NOMO-1 (cell line): Measurements from ENCODE around the gene LARP4B.
A peak's percentile ranks its signal among the peaks of the same experiment; 100 is the strongest.

Experiments used
- DNase-seq, 2 experiments: peaks; one replicate each; lab custom pipeline; 2025; ENCODE audit not compliant: unreplicated experiment in 2 of 2; lab: John Stamatoyannopoulos, UW

Gene LARP4B

DNA sequence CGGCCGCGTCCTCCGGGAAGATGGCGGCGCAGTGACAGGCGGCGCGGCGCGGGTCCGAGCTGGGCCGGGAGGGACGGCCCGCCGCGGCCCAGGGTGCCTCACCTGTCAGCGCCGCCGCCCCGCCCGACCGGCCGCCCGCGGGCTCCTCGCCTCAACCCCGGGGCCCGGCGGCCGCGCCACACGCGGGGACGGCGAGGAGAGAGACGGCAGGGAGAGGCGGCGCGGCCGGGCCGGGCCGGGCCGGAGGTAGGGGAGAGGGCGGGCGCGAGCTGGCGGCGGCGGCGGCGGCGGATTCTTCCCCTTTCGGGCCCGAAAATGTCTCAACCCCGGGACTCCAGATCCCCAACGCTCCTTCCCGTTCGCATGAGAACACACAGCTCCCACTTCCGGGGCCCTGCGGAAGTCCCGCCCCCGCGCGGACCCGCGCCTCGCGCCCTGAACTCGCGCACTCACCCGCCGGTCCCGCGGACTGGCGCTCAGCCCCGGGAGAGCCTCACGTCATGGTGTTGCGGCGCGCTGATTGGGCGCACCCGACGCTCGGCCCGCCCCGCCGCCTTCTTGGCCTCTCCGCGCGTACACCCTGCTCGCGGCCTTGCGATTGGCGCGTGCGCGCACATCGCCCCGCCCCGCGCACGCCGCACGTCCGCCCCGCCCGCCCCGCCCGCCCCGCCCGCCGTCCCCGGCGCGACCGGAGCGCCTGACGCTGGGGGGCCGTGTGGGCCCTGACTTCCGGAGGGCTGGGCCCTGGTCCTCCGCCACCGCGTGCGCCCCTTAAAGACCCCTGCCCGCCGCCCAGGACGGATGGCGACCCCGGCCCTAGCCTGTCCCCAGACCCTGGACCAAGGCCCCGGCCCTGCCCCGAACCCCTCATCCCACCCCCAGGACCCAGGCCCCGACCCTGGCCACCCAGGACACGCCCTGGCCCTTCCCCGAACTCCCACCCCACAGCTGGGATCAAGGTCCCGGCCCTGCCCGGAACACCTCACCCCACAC lies at the start of gene LARP4B:
LARP4B (minus strand) TSS at position 380 of the 993 bp plus-strand sequence. CDS start 45,984 bp downstream, outside the sequence.
- DNase-seq: peak; percentile 93 to 98

GRCh38 chr10:980468-981093 lies 49.1 kb upstream of the LARP4B start:
- no peak for DNase-seq

- no peak for DNase-seq
Measured at GRCh38 chr10:978826-979421, 47.4 kb upstream of the LARP4B start.

GRCh38 chr10:976316-976715 lies 44.8 kb upstream of the LARP4B start:
- DNase-seq: no peak

DNA sequence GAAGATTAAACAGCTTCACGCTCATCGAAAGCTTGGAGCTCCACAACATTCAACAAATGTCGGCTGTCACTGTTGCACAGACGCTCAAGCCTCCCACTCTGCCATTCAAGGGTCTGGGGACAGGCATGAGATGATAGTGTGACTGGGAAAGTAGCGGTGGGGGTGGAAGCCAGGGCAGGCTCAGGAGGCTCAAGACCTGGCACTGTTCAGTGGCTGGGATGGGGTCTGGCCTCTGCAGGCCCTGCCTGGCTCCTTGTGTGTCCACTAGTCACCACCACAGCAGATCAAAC lies 43.2 kb upstream of the LARP4B start:
- no peak for DNase-seq

DNA sequence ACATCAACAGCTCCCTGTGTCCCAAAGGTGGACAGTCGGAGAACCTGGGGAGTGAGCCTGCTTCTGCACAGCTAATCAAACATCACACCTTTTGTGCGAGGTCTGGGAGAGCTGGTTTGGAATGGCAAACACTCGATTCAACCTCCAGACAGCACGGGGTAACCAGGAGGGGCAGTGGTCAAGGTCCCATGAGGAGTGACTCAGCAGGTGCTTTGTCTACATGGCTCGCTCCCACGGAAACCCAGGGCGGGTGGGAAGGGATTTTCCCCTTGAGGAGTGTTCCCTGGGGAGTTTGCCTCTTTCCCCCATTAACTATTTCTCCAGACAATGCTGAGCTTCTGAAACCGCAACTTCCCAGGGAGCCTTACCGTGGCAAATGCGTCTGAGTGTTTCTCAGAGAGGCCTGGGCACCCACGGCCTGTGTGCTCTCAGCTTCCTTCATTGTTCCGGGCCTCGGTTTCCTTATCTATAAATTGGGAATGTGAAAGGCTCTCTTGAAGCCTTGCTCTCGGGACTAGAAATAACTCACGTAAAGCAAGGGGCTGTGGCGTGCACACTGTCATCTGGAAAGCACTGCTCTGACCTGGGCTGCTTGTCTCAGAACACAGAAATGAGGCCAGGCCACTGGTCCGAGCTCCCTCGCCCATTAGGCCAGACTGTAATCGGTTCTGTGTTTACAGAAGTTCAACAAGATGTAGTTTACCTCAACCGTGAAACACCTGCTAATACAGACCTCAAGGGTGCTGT lies 42.7 kb upstream of the LARP4B start:
- no peak for DNase-seq

- DNase-seq: no peak
Measured at GRCh38 chr10:972763-973162, 41.3 kb upstream of the LARP4B start.

- no peak for DNase-seq
Measured at GRCh38 chr10:971613-972012, 40.1 kb upstream of the LARP4B start.

GRCh38 chr10:971150-971542 lies 39.6 kb upstream of the LARP4B start:
- peak in 1 of 2 experiments; percentile 30 for DNase-seq

- no peak for DNase-seq
Measured at GRCh38 chr10:970311-971149, 39.0 kb upstream of the LARP4B start.

DNA sequence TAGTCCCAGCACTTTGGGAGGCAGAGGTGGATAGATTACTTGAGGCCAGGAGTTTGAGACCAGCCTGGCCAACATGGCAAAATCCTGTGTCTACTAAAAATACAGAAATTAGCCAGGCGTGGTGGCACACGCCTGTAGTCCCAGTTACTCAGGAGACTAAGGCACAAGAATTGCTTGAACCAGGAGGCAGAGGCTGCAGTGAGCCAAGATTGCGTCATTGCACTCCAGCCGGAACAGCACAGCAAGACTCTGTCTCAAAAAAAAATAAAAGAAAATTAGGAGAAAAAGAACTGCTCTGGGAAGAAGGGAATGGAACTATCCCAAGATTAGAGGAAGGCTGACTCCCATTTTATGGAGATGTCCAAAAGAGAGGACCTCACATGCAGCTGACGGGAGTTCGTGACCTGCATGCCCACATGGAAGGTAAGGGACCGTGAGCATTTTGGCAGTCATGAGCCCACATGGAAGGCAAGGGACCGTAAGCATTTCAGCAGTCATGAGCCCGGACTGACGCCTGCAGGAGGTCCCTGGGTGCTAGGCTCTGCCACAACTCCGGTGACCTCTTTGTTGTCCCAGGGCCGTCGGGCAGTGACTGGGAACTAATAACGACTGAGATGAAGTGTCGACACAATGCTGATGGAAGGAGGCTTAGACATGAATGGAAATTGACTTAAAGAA lies 38.1 kb upstream of the LARP4B start:
- DNase-seq: no peak

- DNase-seq: no peak
Measured at GRCh38 chr10:968546-969199, 37.2 kb upstream of the LARP4B start.

DNA sequence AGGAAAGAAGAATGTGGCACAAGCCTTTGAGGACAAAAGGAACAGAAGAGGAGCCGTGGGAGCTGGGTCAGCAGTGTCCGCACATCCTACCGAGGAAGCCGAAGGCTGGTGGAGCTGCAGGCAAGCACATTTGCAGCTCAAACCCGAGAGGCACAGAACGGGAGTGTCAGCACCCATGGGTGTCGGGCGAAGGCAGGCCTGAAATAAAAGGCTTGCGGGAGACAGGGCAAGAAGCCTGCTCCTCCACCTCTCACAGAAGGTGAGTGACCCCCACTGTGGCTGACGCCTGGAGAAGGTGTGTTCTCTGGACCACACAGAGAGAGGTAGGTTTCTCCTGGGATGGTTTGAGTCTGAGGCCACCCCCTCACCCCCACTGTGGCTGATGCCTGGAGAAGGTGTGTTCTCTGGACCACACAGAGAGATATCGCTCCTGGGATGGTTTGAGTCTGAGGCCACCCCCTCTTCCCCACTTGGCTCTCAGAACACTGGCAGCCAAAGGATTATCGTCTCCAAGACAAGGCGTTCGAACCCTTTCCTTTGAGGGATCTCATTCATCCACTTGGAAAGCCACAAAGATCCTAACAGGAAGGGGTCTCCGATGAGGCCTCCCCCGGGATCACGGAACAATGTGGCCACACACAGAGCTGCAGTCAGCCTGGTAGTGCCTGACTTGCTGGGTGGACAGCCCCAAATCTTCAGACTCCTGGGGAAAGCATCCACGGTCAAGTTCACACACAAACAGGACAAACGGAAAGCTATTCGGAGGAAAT lies 35.1 kb upstream of the LARP4B start:
- DNase-seq: no peak

DNA sequence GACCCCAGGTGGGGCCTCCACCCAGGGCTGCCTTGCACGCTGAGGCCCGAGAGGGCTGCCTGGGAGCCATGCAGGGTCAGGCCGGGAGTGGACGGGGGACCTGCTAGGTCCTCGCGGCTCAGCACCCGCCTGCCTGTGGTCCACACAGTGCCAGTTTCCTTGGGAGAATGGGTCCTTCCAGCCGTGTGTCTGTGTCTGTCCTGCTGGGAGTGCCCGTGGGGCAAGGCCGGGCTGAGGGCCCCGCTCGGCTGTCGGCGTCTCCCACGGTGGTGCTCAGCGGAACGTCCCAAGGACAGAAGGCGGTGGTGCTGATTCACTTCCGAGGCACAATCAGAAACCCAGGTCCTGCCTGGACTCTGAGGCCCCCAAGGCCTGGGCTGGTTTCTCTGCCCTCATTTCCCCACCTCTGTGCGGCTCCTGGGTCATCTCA lies 33.5 kb upstream of the LARP4B start:
- DNase-seq: no peak

DNA sequence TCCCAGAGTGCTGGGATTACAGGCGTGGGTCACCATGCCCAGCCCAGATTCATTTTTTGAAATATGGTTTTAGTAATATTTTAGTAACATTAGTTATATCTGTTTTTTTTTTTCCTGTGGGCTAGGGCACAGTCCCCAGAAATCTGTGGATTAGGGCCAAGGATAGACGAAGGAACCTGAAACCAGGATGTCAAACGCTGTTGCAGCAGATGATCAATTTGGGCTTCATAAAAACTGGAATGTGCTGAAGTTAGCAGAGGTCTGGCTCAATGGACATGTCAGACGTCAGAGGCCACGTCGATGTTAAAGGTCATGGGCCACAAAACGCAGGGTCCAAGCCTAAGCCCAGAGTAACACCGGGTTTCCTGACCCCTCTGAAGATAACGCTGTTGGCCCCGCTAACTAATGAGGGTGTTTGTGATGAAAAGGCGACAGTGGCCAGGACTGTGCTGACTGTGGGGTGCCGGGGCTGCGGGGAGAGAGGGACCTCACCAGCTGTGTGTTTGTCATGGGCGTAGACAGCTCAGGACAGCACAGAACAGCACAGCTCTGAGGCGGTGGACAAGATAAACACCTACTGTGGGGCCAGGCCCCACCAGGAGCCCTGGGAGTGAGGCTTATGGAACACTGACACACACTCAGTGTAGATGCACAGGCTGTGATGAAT lies 32.9 kb upstream of the LARP4B start:
- DNase-seq: no peak

DNA sequence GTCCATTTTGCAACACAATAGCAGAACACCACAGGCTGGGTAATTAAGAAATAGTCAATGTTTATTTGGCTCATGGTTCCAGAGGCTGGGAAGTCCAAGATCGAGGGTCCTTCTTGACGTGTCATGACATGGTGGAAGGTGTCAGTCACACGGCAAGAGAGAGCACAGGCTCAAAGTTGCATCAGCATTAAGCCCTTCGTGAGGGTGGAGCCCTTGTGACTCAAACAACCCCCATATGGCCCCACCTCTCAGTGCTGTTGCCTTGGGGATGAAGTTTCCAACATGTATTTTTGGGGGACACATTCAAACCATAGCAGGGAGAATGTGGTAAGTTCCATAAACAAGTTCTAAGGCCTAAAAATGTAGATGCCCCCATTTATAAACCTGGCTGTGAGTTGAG lies 32.1 kb upstream of the LARP4B start:
- DNase-seq: no peak

DNA sequence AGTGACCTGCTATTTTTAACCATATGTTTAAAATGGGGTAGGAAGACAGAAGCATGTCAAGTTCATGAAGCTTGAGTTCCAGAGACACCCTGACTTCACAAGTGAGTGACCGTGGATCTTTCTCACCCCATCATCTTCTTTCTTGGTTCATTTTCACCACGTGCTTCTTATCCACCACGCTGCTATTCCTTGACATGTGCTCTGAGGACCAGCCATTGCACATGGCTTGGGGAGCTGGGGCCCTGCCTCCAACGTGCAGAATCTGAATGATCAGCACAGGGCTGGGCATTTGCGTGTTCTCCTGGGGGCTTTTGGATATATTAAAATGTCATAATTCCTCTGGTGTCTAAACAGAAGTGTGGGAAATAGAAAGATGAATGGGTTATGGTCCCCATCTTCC lies 31.7 kb upstream of the LARP4B start:
- DNase-seq: no peak

DNA sequence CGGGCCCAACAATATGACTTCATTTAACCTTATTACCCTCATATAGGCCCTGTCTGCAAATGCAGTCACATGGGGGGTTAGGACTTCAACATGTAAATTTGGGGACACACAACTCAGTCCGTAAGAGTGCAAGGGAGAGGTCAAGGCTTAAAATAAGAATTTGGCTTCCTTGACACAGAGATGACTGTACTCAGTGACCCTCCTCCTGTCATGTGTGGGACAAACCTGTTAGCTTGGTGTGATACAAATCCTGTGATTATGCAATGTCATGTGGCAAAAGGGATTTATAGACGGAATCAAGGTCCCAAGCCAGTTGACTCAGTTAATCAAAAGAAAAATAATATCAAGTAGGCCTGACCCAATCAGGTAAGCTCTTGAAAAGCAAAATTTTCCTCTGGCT lies 30.8 kb upstream of the LARP4B start:
- DNase-seq: no peak
